SK-N-SH (cell line): ENCODE results near the gene CLPSL1. TPM values are rescaled to one million over a fixed set of nuclear protein-coding genes. Genes with fewer than 3 reads are reported as not detected.

Experiments used
- CTCF ChIA-PET: fragments of 300-600, 350-600 bp; formaldehyde crosslinking; extraction: SDS; loops from one replicate; lab custom pipeline; 2021; lab: Yijun Ruan, JAX
- POLR2A ChIA-PET: fragments of 350-600 bp; sonication (Branson Sonifier 250); formaldehyde crosslinking; extraction: SDS; loops from one replicate; lab custom pipeline; 2020; ENCODE audit warnings: antibody characterized with exemption, inconsistent platforms; lab: Yijun Ruan, JAX
- DNase-seq: peaks from one replicate; pipeline ENCODE4 v3.0.0; 2012
- H2AFZ ChIP-seq: fragments of 200-600 bp; sonication (generic); 2 replicates; pipeline ENCODE4 v1.8.1; 2016; ENCODE audit warnings: antibody characterized with exemption, mild to moderate bottlenecking, low read depth
- H3F3A ChIP-seq: fragments of 200-600 bp; sonication (generic); replicated peaks from 2 replicates; pipeline ENCODE3; 2016; ENCODE audit warnings: antibody characterized with exemption, mild to moderate bottlenecking; ENCODE audit not compliant: insufficient read depth
- H3K27ac ChIP-seq, 2 experiments: fragments of 200-500 bp in 1 of 2; fragments of 200-600 bp in 1 of 2; sonication (Bioruptor generic) in 1 of 2; sonication (generic), shearing (Covaris generic) in 1 of 2; 2 replicates each; pipeline versions ENCODE4 v1.5.1 to v1.6.1; 2014 to 2016; ENCODE audit warnings: low read depth in 2 of 2, inconsistent platforms in 1 of 2, low read length in 1 of 2, mild to moderate bottlenecking in 1 of 2, mixed read lengths in 1 of 2
- H3K27me3 ChIP-seq: fragments of 200-600 bp; sonication (generic), shearing (Covaris generic); 2 replicates; pipeline ENCODE4 v1.6.1; 2016; ENCODE audit warnings: mixed run types; ENCODE audit not compliant: insufficient read depth
- H3K36me3 ChIP-seq, 2 experiments: fragments of 200-500 bp in 1 of 2; fragments of 200-600 bp in 1 of 2; sonication (Bioruptor generic) in 1 of 2; sonication (generic) in 1 of 2; replicated peaks in 1 of 2; 2 replicates each; pipeline versions ENCODE3 to v1.5.1; 2014 to 2016; ENCODE audit warnings: low read length in 1 of 2, mild to moderate bottlenecking in 1 of 2; ENCODE audit not compliant: insufficient read depth in 2 of 2, control insufficient read depth in 1 of 2
- H3K4me1 ChIP-seq, 2 experiments: fragments of 200-500 bp in 1 of 2; fragments of 200-600 bp in 1 of 2; sonication (Bioruptor generic) in 1 of 2; sonication (generic), shearing (Covaris generic) in 1 of 2; 2 replicates each; pipeline versions ENCODE4 v1.5.1 to v1.6.1; 2014 to 2016; ENCODE audit warnings: low read depth in 1 of 2, low read length in 1 of 2, mixed run types in 1 of 2; ENCODE audit not compliant: insufficient read depth in 2 of 2, control insufficient read depth in 1 of 2
- H3K4me2 ChIP-seq: fragments of 200-600 bp; sonication (generic), shearing (Covaris generic); 2 replicates; pipeline ENCODE4 v1.6.1; 2017; ENCODE audit warnings: mixed run types
- H3K4me3 ChIP-seq, 2 experiments: fragments of 200-500 bp in 1 of 2; fragments of 200-600 bp in 1 of 2; sonication (Bioruptor generic) in 1 of 2; sonication (generic), shearing (Covaris generic) in 1 of 2; 2 replicates each; pipeline versions ENCODE4 v1.5.1 to v1.8.1; 2014 to 2016; ENCODE audit warnings: low read depth in 2 of 2, inconsistent platforms in 1 of 2, low read length in 1 of 2, mild to moderate bottlenecking in 1 of 2, mixed read lengths in 1 of 2, moderate library complexity in 1 of 2
- H3K79me2 ChIP-seq: fragments of 200-600 bp; sonication (generic); 2 replicates; pipeline ENCODE4 v1.8.1; 2017; ENCODE audit warnings: mild to moderate bottlenecking; ENCODE audit not compliant: insufficient read depth
- H3K9ac ChIP-seq: fragments of 200-600 bp; sonication (generic); 2 replicates; pipeline ENCODE4 v1.6.1; 2017; ENCODE audit warnings: mixed run types
- H3K9me2 ChIP-seq: fragments of 200-600 bp; sonication (generic); 2 replicates; pipeline ENCODE4 v1.6.1; 2017; ENCODE audit warnings: mixed run types
- H3K9me3 ChIP-seq: fragments of 200-600 bp; sonication (generic); 2 replicates; pipeline ENCODE4 v1.6.1; 2017; ENCODE audit warnings: mixed run types, mild to moderate bottlenecking, moderate library complexity
- H4K20me1 ChIP-seq: fragments of 200-600 bp; sonication (generic); 2 replicates; pipeline ENCODE4 v1.6.1; 2017; ENCODE audit warnings: mild to moderate bottlenecking, mixed run types; ENCODE audit not compliant: insufficient read depth
- CHD2 ChIP-seq: fragments of 150-350 bp; IDR thresholded peaks from 2 replicates; pipeline ENCODE4 v1.6.1; 2018; ENCODE audit warnings: low read length; ENCODE audit not compliant: partially characterized antibody
- EP300 ChIP-seq, 2 experiments: IDR thresholded peaks; 2 replicates each; pipeline versions ENCODE4 v1.4.0 to v1.6.1; 2012; ENCODE audit warnings: borderline replicate concordance in 1 of 2, low read depth in 1 of 2, low read length in 1 of 2
- GABPA ChIP-seq: IDR thresholded peaks from 2 replicates; pipeline ENCODE4 v1.4.0; 2012; ENCODE audit warnings: low read depth, mild to moderate bottlenecking
- IRF3 ChIP-seq: fragments of 150-350 bp; IDR thresholded peaks from 2 replicates; pipeline ENCODE4 v1.6.1; 2016; ENCODE audit warnings: mild to moderate bottlenecking, low read depth, low read length
- MEF2A ChIP-seq: IDR thresholded peaks from 2 replicates; pipeline ENCODE4 v1.4.0; 2012; ENCODE audit warnings: low read depth, borderline replicate concordance
- MXI1 ChIP-seq: IDR thresholded peaks from 2 replicates; pipeline ENCODE4 v1.6.1; 2012; ENCODE audit warnings: mild to moderate bottlenecking, low read depth, low read length, improper control_type of control experiment
- RCOR1 ChIP-seq: fragments of 150-350 bp; IDR thresholded peaks from 2 replicates; pipeline ENCODE4 v1.6.1; 2017; ENCODE audit warnings: antibody characterized with exemption, low read length
- REST ChIP-seq: IDR thresholded peaks from 2 replicates; pipeline ENCODE4 v1.6.1; 2012; ENCODE audit warnings: mild to moderate bottlenecking, low read depth, low read length, moderate library complexity
- RXRA ChIP-seq: IDR thresholded peaks from 2 replicates; pipeline ENCODE4 v1.4.0; 2012; ENCODE audit warnings: low read depth, mild to moderate bottlenecking, borderline replicate concordance
- TAF1 ChIP-seq: IDR thresholded peaks from 2 replicates; pipeline ENCODE4 v1.6.1; 2012; ENCODE audit warnings: low read depth, mild to moderate bottlenecking, low read length, moderate library complexity, borderline replicate concordance
- USF2 ChIP-seq: fragments of 150-350 bp; IDR thresholded peaks from 2 replicates; pipeline ENCODE4 v1.6.1; 2017; ENCODE audit warnings: antibody characterized with exemption, low read length, low read depth, borderline replicate concordance
- YY1 ChIP-seq: IDR thresholded peaks from 2 replicates; pipeline ENCODE4 v1.4.0; 2012; ENCODE audit warnings: low read depth, mild to moderate bottlenecking
- ZBTB33 ChIP-seq: IDR thresholded peaks from 2 replicates; pipeline ENCODE4 v1.4.0; 2012; ENCODE audit warnings: low read depth, borderline replicate concordance
- WGBS: methylation state at CpG from one replicate; pipeline ENCODE4 v1.1.6; 2017; ENCODE audit warnings: low lambda C conversion rate; 5-methylcytosine and 5-hydroxymethylcytosine counted together
- polyA plus RNA-seq, 3 experiments: library from polyadenylated mRNA; depleted of rRNA; stranded (reverse); fragments of >200 nt; gene quantifications; 2 replicates each; pipeline ENCODE4 v1.2.3, GENCODE V29; 2012

The CLPSL1 gene
- polyA plus RNA-seq, 1 of the 3 experiments (the other 2 are of a cell fraction), result not detected

- no peaks in the 10 kb centered on the region for H4K20me1 ChIP-seq
- H3K4me3 ChIP-seq, result no peak overlapping the region
- no peaks in the 10 kb centered on the region for H3F3A ChIP-seq
- peaks cover 0 to 2% of the 10 kb centered on the region in 2 experiments; a peak in 1 of 4 replicates for H3K4me1 ChIP-seq
- CTCF ChIA-PET, result interaction anchor here (0.9 kb wide), 1 partner anchor 18 kb away, joined by 3 read pairs; no protein-coding TSS in a partner anchor
- TF ChIP-seq GABPA (no peak), RXRA (no peak), USF2 (no peak), MEF2A (no peak), CHD2 (no peak), MXI1 (no peak), YY1 (no peak), EP300 (IDR thresholded peaks at IDR 0.05; ENCODE audit: borderline replicate concordance in 1 of 2, low read depth in 1 of 2, low read length in 1 of 2) (no peak), IRF3 (no peak), TAF1 (no peak), REST (no peak), ZBTB33 (no peak), RCOR1 (no peak)
- no peak overlapping the region for H2AFZ ChIP-seq
- H3K4me2 ChIP-seq, result no peak overlapping the region
- POLR2A ChIA-PET, result interaction anchor here (0.6 kb wide), 1 partner anchor 12 kb away, joined by 3 read pairs; no protein-coding TSS in a partner anchor
- H3K9ac ChIP-seq, result no peak overlapping the region
- H3K79me2 ChIP-seq, result no peaks in the 10 kb centered on the region
- no peaks in the 10 kb centered on the region for H3K36me3 ChIP-seq
- no peaks in the 10 kb centered on the region for H3K9me3 ChIP-seq
- no peaks in the 10 kb centered on the region for H3K9me2 ChIP-seq
- DNase-seq, result no peak
- no peak overlapping the region for H3K27ac ChIP-seq
- WGBS, result 30% methylated on average over 2 of the region's 2 CpGs
- peaks cover 44% of the 10 kb centered on the region for H3K27me3 ChIP-seq
These were observed 5.5 kb downstream of the CLPSL1 start for GRCh38 chr6:35786272-35786671.
